LoVo (cell line): ENCODE measurements around the gene ADGRD1.

Source experiments
- DNase-seq: peaks from one replicate; pipeline ENCODE4 v3.0.0-alpha.2; 2016; ENCODE audit warnings: low spot score

Gene ADGRD1

DNA sequence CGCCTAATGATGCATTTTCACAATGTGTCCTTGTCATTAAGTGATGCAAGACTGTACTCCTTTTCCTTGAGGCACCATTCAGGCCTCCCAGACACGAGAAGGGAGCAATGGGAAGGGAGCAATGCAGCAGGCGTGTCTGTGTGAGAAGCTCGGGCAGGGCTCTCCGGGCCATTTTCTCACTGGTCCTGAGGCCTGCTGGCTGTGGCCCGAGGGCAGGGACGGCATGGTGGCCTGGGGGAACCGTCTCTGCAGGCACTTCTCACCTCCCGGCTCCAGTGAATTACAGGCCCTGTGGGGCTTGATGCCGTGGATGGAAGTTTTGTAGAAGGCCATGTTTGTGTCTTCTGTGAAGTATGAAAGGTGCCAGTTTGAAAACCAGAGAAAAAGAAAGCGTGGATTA lies 71.0 kb downstream of the ADGRD1 start:
- DNase-seq, result no peak

DNA sequence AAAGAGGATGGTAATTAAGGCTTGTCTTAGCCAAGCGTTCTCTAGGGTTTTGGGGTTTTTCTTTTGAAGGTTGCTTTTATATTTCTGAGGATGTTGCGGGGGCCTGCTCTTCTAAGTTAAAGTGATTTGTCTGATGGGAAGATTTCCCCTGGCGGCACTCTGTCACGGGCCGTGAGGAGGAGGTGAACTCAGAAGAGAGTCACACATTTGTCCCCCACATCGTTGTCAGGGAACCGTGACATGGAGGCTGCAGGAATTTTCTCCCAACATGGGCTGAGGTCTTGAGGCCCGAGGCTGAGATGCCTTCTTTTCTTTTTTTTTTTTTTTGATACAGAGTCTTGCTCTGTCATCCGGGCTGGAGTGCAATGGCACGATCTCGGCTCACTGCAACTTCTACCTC lies 71.5 kb downstream of the ADGRD1 start:
- no peak for DNase-seq

DNA sequence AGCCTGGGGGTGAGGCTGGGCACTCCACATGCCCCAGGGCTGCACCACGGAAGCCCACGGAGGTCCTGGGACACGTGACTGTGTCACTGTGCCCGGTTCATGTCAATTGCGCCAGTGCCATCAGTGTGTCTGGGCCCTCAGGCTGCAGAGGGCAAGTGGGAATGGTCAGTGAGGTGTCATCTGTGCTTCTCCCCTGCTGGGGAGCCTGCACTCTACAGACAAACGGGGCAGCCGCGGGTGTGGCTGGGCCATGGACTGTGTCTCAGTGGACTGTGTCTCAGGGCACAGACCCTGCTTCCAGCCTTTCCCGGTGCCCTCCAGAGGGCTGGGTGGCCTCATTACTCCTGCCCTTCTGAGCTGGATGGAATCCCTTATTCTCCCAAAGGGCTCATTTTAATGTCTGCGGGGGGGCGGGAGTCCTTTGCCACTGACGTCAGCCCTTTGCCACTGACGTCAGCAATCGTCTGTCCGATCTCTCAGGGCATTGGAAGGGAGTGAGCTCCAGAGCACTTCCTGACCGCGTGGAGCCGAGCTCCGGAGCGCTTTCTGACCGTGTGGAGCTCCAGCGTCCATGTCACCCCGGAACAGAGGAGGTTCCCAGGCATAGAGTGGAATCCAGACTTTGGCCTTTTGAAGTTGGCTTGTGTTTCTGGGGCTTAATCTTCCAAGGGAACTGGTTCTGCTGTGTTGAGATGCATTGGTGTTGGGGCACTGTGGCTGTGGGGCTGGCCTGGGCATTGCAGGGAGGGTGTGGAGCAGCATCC lies 72.4 kb downstream of the ADGRD1 start:
- no peak for DNase-seq

DNA sequence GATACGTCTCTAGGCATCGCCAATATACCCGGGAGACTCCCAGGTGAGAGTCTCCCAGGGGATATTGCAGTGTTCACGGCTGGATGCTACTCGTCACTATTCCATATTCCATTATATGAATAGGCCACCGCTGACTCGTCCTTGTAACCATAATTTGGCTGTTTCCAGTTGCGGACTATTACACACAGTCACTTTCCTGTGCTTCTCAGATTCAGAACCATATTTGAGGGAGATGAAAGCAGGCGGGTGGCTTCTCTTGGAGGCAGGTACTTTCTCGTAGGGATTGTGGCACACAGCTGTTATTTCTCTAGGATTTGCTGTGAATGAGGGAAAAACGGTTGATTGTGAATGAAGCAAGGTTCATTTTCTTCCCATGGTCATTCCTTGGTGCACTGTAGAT lies 73.0 kb downstream of the ADGRD1 start:
- DNase-seq, result no peak

DNA sequence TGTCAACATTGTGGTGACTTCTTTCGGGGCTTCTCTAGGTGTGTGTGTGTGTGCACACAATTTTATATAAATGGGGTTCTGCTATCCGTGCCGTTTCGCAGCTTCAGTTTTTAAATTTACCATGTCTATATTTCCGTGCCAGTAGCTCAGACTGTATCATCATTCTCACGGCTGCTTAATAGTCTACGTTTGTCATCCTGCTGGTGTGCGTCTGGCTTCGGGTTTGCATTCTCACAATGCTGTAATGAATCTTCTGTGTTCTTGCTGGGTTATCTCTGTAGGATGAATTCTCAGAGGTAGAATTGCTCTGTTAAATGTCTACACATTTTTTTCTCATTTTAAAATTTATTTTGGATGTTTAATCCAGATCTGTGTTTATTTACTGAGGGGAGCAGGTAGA lies 73.6 kb downstream of the ADGRD1 start:
- no peak for DNase-seq

DNA sequence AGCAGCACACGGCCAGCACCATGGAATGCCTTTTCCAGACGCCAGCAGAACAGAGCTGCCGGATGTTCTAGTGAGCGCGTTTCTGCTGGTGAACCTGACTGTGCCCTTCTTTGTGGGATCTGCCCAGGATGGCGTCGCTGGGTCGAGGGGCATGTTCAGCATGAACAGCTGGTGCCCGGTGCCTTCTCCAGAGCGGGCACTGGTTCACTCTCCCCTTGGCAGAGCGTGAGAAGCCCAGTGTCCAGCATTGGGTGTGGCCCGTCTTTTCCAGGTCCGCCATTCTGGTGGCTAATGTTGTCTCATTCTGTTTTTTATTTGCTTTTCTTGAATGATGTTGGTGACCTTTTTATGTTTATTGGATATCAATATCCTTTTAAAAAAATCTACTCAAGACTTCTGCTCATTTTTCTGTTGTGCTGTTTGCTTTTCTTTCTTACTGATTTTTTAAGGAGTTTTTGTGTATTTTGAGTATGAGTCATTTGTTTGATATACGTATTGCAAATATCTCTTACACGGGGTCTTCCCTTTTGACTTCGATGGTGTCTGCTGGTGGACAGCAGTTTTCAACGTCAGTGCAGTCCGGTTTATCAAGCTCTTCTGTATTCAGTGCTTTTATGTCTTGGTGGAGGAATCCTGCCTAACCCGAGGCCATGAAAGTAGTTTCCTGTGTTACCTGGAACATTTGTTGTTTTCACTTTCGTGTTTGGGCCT lies 74.3 kb downstream of the ADGRD1 start:
- no peak for DNase-seq

DNA sequence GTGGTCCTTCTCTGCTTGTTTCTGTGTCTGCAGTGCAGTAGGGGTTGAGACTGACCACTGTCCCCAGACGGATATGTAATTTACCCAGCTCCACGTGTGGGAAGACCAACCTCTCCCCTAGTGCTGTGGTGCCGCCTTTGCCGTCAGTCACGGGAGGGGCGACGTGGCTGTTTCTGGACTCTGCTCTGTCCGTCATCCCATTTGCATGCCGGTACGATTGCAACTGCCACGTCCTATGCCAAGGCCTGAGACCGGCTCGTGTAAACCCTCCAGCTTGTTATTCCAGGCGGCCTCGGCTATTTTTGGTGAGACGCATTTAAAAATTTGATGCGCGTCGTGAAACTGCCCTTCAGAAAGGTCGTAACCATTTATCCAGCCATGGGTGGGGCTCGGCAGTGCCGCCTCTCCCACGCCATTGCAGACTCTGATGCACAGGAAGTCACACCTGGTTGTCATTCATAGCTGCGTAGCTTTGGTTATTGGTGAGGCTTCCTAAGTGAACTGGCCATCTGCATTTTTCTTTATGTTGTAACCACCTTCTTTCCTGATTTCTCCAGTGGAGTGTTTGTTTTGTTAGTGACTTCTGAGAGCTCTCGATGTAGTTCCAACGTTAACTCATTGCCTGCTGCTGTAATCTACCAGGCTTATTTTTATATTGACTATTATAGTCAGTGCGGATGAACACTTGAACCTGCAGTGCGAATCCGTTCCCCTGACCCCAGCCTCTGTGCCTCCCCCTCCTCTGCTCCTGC lies 75.1 kb downstream of the ADGRD1 start:
- DNase-seq, result no peak

DNA sequence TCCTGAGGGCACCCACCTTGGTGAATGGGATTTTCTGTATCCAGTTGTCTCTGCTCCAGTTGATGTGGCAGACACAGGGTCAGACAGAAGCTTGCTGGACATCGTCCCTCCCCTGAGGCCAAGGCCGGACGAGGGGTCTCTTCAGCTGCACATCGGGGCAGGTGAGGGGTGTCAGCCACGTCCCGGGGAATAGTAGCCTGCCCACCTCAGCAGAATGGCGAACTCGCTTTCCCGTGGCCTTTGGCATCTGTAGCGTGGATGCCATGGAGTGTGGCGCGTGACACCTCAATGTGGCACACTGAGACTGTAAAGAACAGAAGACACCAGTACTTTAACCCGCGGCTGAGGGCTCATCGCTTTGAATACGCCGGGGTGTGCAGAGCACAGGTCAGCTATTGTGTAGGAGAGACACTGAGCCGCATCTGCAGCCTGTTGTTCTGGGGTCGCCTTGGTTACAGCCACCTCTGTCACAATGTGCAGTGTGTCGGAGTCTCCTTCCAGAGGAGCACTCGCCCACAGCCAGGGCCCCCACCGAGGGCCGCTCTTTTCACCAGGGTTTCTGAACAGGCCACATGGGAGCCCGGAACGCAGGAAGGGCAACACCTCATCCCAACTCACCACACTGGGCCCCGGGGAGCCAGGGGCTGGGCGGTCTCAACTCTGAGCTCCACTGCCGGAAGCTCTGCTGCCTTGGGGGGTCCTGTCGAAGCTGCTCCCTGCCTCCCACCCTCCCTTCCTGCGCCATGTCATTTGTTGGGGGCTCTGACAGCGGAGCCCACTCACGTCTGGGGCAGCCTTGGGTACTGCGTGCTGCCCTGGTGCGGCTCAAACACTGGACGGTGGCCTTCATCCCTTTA lies 77.0 kb downstream of the ADGRD1 start:
- no peak for DNase-seq

DNA sequence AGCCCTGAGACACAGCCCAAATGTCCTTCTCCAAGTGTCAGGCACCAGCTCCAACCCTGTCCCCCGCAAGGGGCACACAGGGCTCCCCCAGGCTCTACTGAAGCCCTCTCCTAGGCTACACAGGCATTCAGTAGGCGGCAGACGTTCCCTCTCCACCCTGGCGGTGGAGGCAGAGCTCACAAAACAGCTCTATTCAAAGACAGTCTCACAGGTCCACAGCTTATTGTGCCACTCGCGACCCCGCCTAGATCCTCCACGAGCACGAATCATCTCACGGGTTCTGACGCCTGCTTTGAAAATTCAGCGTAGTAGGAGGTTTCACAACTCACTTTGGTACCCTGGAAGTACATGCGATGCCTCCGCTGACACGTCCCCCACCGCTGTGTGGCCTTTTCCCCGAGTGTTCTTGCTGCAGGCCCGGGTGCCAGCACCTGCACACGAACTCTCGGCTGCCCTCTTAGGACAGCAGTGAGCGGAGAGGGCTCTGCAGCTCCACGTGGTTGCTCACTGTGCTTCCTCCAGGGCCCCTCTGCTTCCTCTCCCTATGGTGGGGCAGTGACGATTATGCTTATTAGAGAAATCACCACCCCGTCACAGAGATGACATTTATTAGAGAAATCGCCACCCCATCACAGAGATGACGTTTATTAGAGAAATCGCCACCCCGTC lies 78.5 kb downstream of the ADGRD1 start:
- no peak for DNase-seq

DNA sequence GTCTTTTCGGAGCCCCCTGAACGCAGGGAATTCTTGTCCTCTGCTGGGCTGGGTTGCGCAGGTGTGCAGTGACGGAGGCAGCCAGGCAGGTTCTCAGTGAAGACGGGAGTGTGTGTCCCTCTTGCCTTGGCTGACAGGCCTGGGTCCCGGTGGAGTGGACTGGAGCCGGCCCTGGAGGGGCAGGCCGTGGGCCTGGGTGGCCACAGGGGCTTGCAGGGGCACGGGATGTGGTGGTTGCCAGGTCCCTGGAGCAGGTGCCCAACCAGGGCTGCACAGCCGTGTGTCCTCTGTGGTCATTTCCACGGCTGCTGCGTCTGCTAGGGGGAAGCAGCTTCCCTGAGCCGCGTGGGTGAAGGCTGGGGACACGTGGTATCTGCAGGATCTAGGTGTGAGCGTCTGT lies 79.8 kb downstream of the ADGRD1 start:
- DNase-seq, result no peak

DNA sequence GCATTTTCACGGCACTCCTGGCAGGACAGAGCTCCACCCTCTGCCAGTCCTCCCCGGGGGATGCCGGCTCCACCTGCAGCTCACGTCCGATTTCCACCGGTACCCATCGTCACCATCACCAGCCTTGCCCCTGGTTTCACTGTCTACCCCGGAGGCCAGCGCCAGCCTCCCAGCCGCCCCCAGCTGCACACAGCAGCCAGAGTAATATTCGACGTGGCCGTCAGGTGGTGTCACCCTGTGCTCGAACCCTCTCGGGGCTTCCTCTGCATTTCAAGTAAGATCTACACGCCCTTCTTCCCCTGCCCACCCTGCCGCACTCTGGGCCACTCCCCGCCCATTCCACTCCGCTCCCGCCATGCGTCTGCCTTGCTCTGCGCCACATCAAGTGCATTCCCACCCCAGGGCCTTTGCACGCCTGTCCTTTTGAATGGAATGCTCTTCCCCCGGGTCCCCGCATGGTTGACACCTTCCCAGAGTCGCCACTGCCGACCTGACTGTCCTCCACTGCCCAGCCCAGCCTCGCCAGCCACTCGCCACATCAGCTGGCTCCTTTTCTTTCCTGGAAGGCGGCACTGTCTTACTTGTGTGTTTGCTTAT lies 80.3 kb downstream of the ADGRD1 start:
- DNase-seq, result no peak

DNA sequence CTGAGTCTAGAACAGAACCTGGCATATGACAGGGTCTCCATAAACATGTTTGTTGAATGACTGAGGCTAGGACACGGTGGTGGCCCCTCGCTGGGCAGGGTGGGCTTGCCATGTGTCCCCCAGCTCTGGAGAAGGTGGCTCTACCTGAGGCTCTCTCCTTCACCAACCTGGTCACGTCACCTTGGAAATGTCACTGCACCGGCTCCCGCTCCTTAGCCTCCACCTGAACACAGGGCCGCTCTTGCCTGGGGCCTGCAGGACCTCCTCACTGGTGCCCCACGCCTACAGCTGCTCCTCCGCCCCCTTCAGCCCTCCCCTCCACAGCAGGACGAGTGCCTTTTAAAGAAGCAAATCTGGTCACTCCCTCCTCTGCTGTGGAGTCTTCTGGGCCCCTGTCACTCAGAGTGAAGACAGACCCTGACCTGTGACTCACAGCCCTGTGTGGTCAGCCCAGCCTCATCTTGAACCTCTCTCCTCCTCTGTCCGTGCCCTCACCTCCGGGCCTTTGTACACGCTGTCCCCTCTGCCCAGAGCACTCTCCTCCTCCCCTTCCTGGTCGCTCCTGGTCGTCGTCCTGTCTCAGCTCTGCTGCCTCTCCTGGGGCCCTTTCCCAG lies 81.0 kb downstream of the ADGRD1 start:
- no peak for DNase-seq

DNA sequence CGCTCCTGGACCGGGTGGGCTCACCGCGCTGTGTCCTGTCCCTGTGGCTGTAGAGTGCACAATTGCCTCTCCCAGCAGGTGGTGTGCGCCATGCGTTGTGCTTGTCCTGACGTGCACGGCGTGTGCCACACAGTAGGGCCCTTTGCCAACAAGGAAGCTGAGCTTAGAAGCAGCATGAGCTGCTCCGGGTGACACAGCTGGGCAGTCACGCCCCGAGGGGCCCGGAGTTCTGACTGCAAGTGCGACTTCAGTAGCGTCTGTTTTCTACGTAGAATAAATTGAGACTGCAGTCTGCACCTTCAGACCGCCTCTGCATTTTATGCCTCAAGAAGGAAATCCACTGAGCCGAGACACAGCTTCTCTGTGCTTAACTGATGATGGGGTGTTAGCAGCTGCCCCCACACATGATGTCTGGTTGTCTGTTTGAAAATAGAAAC lies 81.6 kb downstream of the ADGRD1 start:
- no peak for DNase-seq

DNA sequence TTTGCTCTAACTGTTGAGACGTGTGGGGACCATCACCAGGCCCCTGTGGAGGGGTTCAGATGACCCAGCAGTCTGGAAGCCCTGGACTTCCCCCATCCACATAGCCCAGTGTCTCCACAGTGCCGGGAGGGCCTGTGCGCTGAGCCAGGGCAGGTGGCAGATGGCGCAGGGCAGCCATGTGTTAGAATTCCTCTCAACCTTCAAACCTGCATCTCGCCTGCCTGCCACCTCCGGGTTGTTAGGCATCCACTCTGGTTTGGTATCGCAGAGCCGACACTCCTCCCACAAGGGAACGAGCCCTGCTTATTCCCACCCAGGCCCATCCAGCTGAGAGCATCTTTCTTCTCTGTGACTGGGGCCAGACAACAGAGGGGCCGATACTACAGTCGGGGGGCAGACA lies 84.5 kb downstream of the ADGRD1 start:
- no peak for DNase-seq

DNA sequence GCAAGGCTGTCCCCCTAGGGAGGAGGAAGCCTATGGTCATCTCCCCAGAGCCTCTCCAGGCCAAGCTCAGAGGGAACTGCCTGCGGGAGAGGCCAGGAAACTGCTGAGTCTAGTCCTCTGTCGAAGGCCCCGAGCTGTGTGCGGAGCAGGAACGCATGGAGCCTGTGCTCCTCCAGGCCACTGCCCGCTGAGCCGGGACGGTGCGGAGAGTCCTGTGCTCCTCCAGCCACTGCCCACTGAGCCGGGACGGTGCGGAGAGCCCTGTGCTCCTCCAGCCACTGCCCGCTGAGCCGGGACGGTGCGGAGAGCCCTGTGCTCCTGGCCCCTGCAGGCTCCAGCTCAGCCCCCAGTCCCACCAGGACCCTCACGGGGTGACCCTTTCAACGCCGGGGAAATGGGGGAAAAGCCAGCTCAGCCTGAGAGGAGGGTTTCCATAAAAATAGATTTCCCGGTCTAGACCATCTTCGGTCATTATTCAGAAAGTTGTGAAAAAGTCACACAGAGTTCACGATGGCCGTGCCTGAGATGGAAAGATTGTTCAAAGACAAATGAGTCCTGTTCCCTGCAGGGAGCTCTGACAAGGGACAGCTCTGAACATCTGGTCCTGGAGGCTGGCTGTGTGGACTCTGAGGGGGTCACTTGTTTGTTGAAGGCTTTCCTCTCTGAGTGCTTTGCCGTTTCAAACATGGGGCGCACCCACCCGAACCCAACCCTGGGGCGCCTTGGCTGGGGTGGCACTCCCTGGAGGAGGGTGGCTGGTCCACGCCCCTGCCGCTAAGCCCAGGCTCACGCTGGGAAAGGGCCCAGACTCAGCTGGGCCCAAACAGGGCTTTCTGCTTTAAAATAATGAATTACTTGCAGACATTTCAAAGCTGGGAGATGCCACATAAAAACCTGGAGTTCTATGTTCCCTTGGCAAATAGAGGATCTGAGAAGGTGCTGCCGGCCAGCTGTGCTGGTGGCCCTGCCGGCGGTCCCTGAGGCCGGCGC lies 85.5 kb downstream of the ADGRD1 start:
- no peak for DNase-seq

DNA sequence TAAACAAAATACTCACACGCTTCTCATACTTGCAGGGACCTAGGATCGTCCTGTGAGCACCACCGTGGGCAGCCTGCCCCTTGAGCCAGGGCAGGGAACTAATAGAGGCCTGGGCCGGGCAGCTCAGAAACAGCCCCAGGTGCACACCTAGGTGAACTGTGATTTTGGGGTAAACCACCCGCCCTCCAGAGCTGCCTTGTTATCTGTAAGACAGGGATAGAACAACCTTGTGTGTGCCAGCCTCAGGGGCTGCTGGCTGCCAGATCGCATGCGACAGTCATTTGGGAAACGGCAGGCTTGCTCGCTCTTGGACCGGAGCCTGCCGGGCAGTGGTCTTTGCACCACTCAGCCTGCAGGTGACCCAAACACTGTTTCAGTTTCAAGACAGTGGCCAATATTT lies 86.8 kb downstream of the ADGRD1 start:
- no peak for DNase-seq

DNA sequence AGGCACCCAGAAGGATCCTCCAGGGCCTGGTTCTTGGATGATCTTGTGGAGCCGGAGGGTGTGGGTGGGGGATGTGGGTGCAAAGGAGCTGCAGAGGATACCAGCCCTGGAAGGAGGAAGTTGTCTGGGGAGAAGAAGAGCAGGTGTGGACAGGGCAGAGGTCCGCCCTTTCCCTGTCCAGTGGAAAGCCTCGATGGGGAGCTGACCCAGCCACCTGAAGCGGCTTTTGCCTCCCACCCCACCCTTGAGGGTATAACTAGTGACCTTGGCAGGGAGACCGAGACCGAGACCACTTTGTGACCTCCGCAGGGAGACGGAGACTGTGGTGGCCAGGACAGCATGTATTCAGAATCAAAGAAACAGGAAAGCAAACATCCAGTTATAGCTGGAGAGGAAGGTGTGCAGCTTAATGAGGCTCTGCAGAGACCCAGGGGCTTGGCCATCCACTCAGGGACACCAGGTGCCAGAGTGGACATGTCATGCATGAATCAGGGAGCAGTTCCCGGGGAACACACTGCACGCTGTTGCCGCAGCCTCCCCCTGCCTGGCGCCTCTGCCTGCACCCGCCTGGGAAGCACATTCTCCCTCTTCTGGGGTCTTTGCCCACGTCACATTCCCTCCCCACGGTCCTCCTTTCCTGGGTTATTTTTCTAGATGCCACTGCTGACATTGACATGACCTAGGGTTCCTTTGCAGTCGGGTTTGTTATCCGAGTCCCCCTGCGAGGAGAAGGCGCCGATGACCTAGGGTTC lies 87.7 kb downstream of the ADGRD1 start:
- DNase-seq, result no peak

DNA sequence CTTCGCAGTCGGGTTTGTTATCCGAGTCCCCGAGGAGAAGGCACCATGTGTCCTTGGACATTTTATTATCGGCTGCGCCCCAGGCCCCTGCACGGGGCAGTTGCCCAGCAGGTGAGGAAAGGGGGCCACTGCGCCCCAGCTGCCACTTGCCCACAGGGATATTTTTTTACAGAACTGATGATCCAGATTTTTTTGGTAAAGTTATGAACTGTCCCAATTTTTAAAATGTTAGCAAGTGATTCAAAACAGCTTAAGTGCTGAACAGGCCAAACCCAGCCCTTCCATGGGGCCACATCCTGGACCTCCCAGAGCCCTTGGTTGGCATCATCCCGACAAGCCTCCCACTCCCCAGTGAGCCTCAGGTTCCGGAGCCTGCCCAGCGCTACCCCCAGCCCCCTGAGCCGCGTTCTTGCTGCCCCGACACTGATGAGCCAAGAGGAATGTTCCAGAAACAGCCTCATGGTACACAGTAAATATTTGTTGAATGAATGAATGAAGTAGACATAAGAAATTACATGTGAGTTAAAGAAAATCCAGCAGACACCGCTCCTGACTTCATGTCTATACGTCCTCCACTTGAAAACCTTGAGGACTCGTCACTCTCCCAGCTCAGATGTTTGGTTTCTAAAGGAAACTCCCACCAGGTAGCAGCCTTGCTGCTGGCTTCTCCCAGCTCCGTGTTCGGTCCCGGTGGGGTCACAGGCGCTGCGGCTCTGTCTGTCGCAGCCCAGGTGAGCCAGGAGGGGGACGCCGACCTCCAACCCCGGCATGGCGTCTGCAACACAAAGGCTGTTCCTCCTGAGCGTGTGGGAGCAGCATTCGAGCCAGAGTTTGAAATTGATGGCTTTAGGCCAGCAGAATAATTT lies 88.5 kb downstream of the ADGRD1 start:
- no peak for DNase-seq
